Kasumi-1 (cell line): Measurements from ENCODE around the gene EDC3.
"Not testable (repeated sequence)": the region's sequence is repeated elsewhere in the genome, so short reads cannot be mapped to it uniquely, and the experiment has no call there.

ENCODE experiments used
- DNase-seq, 2 experiments: peaks; one replicate each; lab custom pipeline; 2025; lab: John Stamatoyannopoulos, UW

Gene EDC3

DNA sequence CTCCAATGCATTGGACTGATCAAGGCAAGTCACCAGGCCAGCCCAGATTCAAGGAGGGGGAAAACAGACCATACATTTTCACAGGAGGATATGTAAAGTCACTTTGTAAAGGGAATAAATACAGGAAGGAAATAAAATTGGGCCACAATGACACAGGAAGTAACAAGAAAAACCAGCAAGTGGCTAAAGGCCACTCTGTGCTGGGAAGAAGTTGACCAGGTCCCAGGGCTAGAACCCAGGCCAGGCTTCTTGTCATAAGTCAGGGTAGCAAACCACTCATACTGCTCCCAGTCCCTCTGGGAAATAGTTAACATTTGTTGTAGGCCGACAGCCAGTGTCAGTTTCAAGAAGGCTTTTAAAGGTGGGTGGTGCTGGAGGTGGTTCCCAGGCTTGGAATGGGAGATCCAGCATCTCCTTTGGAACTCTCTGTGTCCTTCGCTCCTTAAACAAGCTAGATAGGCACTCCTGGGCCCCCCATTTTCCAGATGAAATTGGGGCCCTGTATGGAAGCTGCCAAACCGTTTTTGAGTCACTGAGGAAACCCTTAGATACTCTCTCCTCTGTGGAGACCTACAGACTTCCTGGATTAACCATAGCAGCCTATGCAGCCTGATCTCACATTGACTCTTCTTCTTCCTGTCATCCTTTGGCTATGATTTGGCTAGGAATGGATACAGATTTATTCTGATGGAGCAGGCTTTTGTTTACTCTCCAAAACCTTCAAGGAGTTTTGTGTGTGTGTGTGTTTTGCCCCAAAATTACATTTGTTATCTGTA is 14.7 kb upstream of the EDC3 start:
- no peak for DNase-seq

GRCh38 chr15:74709892-74710291 is 14.1 kb upstream of the EDC3 start:
- no peak for DNase-seq

GRCh38 chr15:74709011-74709410 is 13.2 kb upstream of the EDC3 start:
- DNase-seq = no peak

- DNase-seq = no peak
Observed at GRCh38 chr15:74696808-74697207, 984 bp upstream of the EDC3 start.

GRCh38 chr15:74696398-74696729 is 540 bp upstream of the EDC3 start:
- no peak for DNase-seq

- DNase-seq = no peak
Observed at GRCh38 chr15:74692327-74692726, 3.5 kb downstream of the EDC3 start.

DNA sequence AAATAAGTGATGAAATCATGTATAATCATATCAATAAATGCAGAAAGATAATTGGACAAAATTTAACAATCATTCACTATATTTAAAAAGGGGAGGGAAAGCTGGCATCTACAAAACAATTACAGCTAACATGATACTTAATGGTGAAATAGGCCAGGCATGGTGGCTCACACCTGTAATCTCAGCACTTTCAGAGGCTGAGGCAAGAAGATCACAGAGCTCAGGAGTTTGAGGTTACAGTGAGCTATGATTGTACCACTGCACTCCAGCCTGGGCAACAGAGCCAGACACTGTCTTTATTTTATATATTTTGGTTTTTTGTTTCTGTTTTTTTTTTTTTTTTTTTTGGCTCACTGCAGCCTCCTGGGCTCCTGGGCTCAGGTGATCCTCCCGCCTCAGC is 12.1 kb downstream of the EDC3 start:
- DNase-seq = no peak

DNA sequence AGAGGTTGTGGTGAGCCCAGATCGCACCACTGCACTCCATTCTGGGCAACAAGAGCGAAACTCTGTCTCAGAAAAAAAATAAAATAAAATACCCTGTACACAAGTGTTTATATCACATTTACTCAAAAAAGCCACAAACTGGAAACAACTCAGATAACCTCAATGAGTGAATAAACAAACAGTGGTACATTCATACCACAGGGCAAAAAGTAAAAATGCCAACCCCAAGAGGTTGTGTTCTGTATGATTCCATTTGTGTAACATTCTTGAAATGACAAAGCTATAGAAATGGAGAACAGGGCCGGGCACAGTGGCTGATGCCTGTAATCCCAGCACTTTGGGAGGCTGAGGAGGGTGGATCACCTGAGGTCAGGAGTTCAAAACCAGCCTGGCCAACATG is 12.9 kb downstream of the EDC3 start:
- no peak for DNase-seq

- DNase-seq = no peak
Observed at GRCh38 chr15:74680456-74680855, 15.4 kb downstream of the EDC3 start.

DNA sequence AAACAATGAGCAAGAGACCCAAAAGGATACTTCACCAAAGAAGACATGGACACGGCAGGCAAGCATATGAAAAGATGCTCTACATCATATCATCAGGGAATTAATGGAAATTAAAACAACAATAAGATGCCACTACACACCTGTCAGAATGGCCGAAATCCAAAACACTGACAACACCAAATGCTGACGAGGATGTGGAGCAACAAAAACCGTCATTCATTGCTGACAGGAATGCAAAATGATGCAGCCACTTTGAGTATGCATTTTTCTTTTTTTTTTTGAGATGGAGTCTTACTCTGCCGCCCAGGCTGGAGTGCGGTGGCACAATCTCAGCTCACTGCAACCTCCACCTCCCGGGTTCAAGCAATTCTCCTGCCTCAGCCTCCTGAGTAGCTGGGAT is 19.0 kb downstream of the EDC3 start:
- DNase-seq = no peak

GRCh38 chr15:74674161-74674560 is 21.7 kb downstream of the EDC3 start:
- no peak for DNase-seq

- no peak for DNase-seq
Observed at GRCh38 chr15:74669627-74670026, 26.2 kb downstream of the EDC3 start.

DNA sequence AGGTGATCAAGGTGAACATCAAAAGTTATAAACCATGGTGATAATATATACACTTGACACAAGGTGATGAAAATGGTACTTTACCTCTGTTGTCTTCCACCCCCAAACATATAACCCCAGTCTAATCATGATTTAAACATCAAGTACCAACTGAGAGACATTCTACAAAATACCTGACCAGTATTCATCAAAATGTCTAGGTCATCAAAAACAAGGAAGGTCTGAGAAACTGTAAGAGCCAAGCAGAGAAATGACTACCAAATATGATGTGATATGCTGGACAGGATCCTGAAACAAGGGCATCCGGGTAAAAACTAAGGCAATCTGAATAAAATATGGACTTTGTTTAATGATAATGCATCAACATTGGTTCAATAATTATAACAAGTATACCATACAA is 27.8 kb downstream of the EDC3 start:
- no peak for DNase-seq

GRCh38 chr15:74664670-74665069 is 31.2 kb downstream of the EDC3 start:
- no peak for DNase-seq

GRCh38 chr15:74664028-74664616 is 31.7 kb downstream of the EDC3 start:
- no peak for DNase-seq

GRCh38 chr15:74663303-74664027 is 32.4 kb downstream of the EDC3 start:
- no peak for DNase-seq

GRCh38 chr15:74662064-74662860 is 33.6 kb downstream of the EDC3 start:
- no peak for DNase-seq

- DNase-seq = not testable (repeated sequence)
Observed at GRCh38 chr15:74661280-74661679, 34.5 kb downstream of the EDC3 start.

- no peak for DNase-seq
Observed at GRCh38 chr15:74657846-74658245, 38.0 kb downstream of the EDC3 start.

DNA sequence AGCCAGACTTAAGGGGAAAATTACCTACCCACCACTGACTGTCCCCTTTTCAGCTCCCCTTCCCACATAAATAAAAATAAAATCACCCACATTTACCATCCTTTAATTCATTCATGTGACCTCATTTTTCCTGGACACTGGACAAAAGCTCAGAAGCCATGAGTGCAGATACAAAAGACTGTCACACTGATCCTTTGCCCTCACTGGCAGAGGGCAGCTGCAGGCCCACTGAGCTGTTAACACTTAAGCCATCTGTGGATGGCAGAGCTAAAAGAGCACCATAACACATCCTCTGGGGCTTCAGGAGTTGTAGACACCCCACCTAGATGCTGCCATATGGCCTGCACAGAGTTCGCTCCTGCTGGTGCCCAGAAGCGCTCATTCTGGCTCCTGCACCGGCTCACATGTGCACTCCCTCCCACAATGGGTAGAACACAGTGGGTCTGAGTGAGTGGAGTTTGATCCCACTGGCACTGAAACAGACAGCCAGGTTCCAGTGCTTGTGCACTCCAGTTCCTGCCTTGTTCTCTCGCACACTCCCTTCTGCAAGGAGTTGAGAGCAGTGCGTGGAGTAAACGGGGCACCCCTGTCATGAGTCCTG is 38.8 kb downstream of the EDC3 start:
- DNase-seq = no peak

DNA sequence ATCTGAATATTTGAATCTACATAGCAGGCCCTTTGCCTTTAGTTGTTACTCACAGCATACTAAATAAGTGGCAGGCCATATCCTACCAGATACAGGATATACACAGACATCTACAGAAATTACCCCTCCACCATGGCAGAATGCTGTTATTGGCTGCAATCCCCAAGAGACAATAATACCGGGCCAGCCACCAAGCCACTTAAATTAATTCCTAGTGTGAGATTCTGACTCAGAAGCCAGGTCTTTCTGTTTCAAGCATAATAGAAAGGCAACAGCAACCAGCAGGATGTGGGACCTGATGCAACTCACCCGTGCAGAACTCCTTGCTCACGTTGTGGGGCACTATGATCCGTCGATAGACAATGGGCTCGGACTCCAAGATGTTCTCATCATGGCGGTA is 40.4 kb downstream of the EDC3 start:
- no peak for DNase-seq

GRCh38 chr15:74653426-74654102 is 42.3 kb downstream of the EDC3 start:
- DNase-seq = no peak
